ENCODE data around the gene AR.

The AR gene

GRCh38 chrX:67724359-67725110, 180.7 kb downstream of the AR start:
- no peak for DNase-seq (ENCODE audit: low spot score)

DNA sequence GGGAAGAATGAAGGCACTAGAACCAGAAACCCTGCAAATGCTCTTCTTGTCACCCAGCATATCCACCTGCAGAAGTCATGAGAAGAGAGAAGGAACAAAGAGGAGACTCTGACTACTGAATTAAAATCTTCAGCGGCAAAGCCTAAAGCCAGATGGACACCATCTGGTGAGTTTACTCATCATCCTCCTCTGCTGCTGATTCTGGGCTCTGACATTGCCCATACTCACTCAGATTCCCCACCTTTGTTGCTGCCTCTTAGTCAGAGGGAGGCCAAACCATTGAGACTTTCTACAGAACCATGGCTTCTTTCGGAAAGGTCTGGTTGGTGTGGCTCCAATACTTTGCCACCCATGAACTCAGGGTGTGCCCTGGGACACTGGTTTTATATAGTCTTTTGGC, 181.7 kb downstream of the AR start:
- DNase-seq (ENCODE audit: low spot score), result no peak

- no peak for DNase-seq (ENCODE audit: low spot score)
These were observed 182.2 kb downstream of the AR start for GRCh38 chrX:67726018-67726417.

GRCh38 chrX:67727576-67727975, 183.8 kb downstream of the AR start:
- DNase-seq (ENCODE audit: low spot score), result no peak

DNA sequence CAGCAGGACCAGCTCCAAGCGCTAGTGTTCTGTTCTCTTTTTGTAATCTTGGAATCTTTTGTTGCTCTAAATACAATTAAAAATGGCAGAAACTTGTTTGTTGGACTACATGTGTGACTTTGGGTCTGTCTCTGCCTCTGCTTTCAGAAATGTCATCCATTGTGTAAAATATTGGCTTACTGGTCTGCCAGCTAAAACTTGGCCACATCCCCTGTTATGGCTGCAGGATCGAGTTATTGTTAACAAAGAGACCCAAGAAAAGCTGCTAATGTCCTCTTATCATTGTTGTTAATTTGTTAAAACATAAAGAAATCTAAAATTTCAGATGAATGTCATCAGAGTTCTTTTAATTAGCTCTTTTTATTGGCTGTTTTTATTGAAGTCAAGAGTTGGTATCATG, 186.5 kb downstream of the AR start:
- DNase-seq (ENCODE audit: low spot score), result no peak

GRCh38 chrX:67731061-67731460, 187.2 kb downstream of the AR start:
- DNase-seq (ENCODE audit: low spot score), result no peak

- DNase-seq (ENCODE audit: low spot score), result no peak
These were observed 189.0 kb downstream of the AR start for GRCh38 chrX:67732864-67733263.

GRCh38 chrX:67734111-67734753, 190.4 kb downstream of the AR start:
- DNase-seq (ENCODE audit: low spot score), result no peak

GRCh38 chrX:67749536-67749935, 205.7 kb downstream of the AR start:
- no peak for DNase-seq (ENCODE audit: low spot score)

DNA sequence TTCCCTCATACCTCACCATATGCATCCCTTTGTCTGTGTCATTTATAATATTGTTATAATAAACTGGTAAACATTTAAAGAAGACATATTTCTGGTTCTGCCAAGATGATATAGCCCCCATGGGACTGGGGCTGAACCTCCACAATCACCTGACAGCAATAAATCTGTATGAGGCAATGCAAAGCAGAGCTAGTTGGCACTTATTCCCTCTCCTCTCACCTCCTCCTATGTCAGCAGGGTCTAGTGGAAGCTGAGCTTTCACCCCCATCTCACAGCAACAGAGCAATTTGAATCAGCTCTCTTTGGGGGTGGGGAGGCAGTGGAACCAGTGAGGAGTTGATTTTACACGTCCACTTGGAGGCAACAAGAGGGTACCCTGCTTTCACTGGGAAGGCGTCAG, 206.9 kb downstream of the AR start:
- no peak for DNase-seq (ENCODE audit: low spot score)

DNA sequence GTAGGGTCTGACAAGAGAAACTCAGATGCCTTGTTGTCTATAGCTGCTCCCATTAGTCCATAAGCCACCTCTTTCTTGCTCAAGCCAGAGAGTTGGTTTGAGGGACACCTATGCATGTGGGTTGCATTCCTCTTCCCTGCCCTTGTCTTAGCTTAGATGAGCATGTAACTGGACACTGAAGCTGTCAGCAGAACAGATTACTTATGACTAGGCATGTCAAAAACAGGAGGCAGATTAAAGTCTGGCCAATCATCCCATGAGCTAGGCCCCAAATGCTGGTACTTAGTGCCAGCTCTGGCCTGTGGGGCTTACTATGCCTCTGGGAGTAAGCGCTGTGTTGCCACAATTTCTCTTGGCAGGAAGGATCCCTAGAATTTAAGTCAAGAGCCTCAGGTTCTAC, 215.2 kb downstream of the AR start:
- DNase-seq (ENCODE audit: low spot score), result no peak

DNA sequence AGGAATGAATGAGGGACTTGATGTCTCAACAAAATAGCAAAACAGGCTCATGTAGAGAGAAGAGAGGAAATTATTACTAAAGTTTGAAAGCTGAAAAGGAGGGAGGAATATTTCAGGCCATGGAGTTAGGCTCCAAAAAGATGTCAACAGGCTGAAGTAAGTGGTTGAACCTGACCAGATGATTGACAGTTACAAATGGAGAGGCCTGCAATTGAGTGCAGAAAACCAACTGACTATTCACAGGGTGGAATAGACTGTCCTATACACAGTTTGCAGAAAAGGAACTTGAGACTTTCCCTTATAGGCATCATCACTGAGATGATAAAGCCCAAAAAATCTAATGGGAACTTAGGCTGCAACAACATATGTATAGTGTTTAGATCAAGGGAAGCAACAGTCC, 233.3 kb downstream of the AR start:
- no peak for DNase-seq (ENCODE audit: low spot score)

DNA sequence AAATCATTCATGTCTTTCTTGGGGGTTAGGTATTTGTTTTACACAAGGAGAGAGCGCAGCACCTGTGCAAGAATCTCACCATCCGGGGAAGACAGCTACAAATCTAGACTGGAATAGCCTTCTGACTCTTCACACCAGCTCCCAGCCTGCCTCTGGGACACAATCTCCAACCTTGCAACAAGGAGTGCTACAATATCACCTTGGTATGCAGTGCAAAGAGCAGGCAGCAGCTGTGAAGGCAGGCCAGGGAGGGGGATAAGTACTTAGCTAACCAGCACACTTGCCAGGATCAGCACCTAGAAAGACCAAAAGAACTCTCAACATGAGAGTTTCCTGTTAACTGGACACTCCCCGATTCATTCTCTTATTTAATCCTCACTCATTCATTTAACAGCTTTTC, 235.3 kb downstream of the AR start:
- DNase-seq (ENCODE audit: low spot score), result no peak
